ENCODE results near the gene PTPN4.

The PTPN4 gene, protein sequence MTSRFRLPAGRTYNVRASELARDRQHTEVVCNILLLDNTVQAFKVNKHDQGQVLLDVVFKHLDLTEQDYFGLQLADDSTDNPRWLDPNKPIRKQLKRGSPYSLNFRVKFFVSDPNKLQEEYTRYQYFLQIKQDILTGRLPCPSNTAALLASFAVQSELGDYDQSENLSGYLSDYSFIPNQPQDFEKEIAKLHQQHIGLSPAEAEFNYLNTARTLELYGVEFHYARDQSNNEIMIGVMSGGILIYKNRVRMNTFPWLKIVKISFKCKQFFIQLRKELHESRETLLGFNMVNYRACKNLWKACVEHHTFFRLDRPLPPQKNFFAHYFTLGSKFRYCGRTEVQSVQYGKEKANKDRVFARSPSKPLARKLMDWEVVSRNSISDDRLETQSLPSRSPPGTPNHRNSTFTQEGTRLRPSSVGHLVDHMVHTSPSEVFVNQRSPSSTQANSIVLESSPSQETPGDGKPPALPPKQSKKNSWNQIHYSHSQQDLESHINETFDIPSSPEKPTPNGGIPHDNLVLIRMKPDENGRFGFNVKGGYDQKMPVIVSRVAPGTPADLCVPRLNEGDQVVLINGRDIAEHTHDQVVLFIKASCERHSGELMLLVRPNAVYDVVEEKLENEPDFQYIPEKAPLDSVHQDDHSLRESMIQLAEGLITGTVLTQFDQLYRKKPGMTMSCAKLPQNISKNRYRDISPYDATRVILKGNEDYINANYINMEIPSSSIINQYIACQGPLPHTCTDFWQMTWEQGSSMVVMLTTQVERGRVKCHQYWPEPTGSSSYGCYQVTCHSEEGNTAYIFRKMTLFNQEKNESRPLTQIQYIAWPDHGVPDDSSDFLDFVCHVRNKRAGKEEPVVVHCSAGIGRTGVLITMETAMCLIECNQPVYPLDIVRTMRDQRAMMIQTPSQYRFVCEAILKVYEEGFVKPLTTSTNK

DNA sequence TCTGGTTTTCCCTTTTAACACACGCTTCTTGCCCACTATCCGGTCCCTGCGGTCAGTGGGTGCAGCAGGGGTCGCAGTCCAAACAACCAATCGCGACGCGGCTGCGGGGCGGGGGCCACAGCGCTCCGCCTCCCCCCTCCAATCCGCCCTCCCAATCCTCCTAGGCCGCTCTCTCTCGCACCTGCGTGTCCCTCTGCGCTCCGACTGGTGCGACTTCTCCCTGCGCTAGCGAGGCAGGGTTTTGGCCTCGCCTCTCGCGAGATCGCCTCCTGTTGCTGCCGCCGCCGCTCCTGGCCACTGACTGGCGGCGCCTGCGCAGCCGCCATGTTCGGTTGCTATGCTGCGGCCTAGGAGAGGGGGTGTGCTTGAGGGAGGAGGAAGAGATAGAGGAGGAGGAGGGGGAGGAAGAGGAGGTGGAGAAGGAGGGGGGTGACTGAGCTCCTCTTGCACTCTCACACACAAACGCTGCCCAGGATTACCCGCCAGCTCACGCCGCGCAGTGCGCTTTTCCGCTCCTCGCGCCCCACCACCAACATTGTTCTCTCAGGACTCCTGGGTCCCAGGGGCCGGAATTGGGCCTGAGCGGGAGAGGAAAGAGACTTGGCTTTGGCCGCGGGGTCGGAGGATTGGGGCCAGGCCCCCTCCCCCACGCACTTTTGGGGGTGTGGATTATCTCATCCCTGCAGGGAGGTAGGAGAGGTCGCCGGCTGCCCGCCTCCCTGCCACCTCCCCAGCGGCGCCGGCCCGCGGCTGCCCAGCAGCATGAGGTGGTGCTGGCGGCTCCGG is at the start of gene PTPN4:
Gene PTPN4 (plus strand): TSS at position 472 of the 786 bp plus-strand sequence. CDS start 49,932 bp downstream, outside the sequence.
- peak; percentile 85 for DNase-seq

DNA sequence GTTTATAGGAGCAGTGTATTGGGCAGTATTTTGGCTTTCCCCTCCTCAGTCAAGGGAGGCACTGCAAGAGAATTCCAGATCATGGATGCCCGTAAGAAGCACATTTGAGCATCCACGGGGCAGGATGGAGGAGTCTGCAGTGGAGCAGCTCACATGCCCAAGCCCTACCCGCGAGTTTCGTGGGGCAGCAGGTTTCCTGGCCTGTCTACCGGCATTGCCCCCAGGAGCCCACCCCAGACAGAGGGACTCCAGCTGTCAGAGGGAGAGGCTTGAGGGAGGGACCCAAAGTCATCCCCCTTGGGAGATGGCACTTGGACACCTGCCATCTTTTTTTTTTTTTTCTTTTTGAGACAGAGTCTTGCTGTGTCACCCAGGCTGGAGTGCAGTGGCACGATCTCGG is 49.4 kb upstream of the PTPN4 start:
- no peak for DNase-seq

DNA sequence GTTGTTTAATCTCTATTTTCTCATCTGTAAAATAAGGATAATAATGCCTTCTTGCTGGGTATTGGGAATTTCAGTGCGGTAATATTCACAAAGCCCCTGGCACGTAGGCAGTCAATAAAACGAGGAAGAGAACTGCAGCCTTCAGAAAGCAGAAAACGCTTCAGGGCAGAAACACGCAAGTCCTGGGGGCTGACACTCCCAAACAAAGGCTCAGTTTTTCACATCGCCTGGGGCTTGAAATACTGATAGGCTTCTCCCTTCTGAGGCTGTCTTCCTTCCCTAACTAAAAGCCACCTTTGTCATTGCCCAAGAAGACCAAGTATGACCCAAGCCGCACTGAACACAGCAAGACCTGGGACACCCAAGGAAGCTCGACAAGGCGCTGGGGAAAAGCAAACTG is 48.4 kb upstream of the PTPN4 start:
- no peak for DNase-seq

DNA sequence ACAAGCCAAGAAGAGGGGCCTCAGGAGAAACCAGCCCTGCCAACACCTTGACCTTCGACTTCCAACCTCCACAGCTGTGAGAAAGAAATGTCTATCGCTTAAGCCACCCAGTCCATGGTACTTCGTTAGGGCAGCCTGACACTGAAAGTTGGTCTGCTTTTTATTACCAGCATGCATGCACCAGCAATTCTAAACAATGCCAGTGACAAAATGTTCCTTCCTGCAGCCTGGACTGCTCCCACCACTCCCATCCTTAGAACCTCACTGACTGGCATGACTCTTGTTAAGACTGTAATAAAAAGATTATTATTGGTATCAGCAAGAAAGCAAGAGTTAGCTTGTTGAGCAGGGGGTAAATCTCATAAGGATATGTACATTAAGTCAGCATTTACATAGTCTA is 47.2 kb upstream of the PTPN4 start:
- no peak for DNase-seq

DNA sequence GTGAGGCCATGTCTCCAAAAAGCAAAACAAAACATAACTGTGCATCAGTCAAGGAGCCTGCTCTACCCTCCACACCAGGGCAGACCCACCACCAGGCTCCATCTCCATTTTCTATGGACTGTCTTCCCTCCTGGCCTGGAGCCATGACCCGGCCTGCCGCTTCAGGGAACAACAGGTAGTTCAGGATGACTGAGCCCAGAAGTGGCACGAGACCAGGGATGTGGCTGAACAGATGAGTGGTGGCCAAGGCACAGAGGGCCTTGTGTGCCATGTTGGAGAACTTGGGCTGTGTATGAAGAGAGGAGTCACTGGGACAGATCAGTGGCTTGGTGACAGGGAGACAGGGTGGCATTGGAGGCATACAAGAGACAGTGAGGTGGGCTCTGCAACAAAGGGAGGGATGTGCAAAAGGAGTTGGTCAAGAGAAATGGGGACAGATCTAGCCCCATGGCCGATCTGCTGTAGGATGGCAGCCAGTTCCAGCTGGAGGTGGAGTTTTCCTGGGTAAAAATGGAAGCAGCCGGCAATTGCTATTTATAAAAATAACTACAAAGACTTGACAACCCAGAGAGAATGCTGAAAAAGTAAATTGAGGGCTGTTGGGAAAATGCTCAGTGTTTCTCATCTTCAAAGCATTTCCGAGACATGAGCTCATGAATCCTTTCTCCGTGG is 45.8 kb upstream of the PTPN4 start:
- no peak for DNase-seq

DNA sequence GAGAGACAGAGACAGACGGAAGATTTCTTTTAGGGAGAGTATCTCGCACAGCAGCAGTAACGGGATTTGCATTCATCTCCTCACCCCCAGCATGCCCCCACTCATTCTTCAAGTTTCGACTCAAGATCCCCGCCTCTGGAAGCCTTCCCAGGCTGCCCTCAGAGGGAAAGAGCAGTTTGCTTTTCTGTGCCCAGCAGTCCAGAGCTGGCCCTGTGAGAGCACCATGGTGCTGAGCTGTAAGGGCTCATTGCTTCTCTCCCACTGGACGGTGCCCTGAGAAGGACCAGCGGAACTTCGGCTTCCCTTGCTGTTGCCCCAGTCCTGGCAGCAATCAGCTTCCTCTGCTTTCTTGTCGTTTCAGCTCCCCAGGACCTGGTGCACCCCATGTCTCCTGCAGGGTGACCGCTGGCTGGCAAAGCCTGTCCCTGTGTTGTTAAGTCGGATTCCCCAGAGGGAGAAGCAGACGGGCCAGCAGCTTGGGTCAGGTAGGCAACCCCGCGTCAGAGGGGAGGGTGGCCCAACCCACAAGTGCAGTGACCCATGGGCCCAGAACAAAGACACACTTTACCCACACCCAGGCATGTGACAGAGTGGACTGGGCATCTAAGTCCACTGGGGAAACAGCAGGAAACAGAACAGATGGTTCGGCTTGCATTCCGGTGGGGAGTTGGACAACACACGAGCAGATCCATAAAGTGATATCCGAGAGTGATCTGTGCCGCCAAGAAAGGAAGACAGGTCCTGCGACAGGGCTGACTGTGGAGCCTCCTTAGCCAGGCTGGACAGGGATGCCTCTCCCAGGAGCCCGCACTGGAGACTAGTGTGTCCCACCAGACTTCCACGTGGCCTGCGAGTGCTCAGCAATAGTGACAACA is 44.1 kb upstream of the PTPN4 start:
- no peak for DNase-seq

DNA sequence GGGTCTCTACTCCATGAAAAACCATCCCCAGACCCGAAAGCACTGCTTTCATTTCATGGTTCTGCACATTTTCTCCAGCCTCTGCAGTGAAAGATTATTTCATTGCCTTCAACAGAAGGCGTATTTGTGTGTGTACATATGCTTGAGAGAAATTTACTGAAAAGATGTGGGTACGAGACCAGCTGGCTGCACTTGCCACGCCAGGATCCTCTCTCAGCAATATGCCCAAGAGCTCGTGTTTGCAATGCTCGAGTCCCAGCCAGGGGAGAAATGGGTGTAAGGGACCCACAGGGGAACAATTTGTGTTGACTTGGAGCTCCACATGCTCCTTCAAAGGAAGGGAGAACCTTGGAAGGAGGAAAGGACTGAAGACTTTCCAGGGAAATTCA is 43.4 kb upstream of the PTPN4 start:
- no peak for DNase-seq

DNA sequence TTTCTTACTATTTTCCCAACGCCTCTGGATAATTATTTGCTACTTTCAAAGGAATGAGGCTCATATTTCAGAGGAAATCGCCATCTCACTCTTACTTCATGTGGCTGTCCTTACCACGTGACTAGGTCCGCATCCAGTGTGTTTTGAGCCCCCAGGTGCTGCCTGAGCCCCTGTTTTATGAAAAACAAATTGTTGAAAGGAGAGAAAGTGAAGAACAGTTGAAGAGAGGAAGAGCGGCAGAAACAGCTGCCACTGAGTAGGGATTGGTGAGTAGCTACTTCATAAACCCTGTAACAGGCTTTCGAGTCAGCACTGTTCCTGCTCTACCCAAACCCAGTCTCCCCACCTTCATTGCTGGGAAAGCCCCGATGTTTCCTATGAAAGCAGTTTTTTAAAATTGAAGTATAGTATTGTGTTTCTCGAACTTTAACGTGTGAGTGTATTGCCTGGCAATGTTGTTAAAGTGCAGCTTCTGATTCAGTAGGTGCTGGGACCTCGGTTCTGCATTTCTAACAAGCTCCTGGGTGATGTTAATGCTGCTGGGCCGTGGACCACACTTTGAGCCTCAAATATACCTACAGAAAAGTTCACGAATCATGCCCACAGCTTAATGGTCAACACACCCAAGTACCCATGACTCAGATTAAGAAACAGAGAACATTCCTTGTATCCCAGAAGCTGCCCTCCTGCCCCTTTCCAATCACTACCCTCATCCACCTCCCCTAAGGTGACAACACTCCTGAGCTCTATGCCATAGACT is 41.0 kb upstream of the PTPN4 start:
- no peak for DNase-seq

DNA sequence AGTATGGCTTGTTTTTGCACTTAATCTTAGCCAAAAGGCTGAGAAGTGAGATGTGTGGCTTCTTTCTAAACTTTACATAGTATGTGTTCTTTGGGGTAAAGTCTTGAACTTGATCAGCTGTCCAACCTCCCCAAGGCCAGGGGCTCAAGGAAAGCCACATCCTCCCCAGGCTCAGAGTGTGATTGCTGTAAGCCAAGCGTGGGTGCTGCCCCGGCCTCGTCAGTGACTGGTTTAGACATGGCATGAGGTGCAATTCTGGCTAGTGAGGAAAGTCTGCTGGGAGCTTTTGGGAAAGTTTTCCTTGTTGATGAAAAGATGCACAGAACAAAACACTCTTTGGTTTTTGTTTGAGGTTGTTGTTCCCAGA is 40.5 kb upstream of the PTPN4 start:
- no peak for DNase-seq

DNA sequence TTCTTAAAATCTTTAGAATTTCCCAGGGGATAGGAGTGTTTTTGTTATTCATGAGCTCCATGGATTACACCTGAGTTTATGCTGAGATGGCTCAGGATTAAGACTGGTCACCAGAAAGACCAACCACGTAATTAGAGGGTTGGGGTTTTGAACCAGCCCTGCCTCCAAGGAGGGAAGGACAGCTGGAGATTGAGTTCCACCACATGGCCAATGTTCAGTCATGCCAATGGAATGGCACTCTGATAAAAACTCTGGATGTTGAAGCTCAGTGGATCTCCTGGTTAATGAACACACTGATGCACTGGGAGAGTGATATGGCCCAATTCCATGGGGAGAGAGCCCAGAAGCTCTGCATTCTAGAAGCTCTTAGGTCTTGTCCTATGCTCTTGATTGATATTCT is 38.7 kb upstream of the PTPN4 start:
- DNase-seq: no peak

DNA sequence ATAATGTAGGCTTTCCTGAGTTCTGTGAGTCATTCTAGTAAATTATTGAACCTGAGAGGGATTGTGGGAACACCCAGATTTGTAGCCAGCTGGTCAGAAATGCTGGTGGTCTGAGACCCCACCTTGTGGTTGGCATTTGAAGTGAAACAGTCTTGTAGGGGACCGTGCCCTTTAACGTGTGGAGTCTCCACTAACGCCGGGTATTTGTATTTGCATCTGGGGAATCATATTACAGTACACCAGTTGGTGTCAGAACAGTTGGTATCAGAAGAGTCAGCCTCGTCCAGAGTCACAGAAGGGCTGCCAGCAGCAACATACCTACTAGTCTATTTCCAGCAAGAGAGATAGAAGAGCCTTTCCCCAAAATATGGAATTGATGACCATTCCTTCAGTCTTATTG is 38.3 kb upstream of the PTPN4 start:
- DNase-seq: no peak

DNA sequence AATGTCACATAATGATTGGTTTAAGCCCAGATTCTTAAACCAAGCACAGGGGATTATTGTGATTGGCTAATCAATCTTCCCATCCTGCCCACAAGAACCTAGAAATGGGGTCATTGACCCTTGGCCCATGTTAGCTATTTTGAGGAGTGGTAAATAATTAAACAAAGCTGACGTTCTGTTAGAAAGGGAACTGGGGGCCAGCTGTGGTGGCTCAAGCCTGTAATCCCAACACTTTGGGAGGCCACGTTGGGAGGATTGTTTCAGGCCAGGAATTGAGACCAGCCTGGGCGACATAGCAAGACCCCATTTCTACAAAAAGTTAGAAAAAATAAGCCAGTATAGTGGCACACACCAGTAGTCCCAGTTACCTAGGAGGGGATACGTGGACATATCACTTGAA is 37.8 kb upstream of the PTPN4 start:
- no peak for DNase-seq

DNA sequence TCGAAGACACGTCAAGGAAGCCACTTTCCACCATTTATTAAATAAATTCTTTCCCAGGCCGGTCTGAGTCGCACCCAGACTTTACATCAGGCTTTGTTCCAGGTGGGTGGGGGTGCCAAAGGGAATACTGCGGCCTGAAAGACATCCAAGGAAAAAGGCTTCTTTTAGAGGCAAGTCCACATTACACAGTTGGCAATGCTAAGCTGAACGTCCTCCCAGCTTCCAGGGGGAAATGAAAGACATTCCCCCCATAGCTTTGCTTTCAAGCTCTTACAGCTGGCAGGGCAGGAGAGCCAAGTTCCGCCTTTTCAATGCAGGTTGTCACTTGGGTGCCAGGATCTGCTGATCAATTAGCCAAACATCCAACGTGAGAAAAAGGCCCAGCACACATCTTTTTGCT is 36.5 kb upstream of the PTPN4 start:
- DNase-seq: no peak

DNA sequence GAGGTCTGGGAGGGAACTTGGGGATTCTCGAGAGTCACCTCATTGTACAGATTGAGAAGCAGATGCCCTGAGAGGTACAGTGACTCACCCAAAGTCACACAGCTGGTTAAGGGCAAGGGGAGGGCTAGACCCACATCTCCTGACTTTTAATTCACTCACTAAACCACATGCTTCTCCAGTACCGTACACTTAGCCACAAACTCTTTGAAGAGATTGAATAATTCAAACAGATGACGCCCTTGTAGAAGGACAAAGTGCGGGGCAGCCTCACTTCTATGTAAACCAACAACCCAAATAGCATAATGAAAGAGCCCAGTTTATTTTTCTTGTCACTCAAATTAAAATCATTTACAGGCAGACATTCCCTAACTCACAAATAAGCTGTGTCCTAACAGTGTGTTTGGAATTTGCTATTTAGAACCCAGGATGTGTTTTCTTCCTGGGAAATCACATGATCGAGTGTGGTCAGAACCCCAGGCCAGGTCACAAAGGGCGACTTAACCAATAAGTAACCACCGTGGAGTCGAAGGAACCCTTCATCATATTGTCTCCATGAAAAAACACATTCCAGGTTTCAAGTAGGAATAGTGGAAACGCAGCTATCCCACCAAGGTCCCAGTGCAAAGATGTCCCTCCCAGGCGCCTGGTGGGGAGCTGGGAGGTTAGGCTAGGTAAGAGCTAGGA is 35.8 kb upstream of the PTPN4 start:
- DNase-seq: no peak

DNA sequence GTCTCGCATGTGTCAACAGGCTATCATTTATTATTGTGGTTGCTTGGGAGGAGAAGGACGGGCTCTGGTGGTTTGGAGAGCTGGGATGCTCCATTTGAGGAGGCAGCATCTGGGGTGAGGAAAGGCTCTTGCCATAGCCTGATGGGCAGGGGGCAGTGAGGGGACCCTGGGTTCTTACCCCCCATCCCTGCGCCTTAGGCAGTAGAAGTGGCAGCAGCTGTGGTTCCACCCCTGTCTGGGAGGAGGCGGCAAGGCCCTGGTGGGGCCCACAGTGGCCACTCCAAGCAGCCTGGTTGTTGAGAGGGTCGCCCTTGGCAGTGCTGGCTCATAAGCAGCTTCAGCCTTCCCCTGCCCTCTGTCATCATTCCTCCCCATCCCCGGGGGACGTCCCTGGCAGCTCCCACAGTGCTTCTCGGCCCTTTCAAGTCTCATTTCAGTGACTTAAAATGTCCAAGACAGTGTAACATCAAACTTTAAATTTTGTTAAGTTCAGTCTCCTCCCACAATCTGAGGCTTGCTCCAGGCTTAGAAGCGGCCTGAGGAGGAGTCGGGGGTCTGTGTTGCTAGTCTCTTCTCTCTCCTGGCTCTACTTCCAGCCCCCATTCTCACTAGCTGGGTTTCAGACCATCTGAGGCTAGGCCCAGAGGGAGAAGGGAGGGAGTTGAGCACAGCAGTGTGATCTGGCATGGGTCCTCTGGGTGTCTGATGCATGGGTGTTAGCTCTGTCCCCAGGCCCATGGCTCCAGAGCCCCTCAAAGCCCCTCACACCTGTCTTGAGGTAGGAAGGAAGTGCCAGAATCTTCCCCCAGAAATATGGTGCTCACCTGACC is 34.9 kb upstream of the PTPN4 start:
- DNase-seq: no peak

DNA sequence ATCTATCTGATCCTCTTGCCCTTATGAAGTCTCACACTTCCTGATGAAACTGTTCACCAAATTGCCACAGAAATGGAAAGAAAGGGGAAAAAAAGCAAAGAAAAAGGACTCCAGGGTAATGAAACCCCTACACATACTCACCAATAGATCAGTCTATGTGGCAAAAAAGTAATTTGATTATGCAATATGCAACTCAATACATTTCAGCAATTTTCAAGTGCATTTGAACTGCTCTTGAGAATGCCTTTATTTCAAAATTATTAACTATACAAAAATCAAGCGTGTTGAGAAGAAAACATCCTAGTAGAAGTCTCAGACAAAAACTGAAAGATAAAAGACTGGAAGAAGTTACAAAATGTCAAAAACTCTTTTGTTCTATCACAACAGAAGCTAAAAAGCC is 32.2 kb upstream of the PTPN4 start:
- DNase-seq: no peak

DNA sequence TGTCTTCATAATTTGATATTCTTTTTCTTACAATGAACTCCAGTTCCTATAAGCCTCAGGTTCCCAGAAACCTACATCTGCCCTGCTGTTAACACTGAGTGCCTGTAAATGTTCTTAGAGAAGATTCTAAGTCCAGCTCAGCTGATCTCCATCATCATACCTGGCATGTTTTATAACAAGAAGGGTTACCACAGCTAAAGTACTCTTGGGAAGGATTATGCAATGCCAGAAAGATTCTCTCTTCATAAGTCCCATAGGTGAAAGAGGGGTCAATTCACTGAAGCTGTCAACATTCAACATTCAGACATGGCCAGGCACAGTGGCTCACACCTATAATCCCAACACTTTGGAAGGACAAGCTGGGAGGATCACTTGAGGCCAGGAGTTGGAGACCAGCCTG is 31.3 kb upstream of the PTPN4 start:
- DNase-seq: no peak

DNA sequence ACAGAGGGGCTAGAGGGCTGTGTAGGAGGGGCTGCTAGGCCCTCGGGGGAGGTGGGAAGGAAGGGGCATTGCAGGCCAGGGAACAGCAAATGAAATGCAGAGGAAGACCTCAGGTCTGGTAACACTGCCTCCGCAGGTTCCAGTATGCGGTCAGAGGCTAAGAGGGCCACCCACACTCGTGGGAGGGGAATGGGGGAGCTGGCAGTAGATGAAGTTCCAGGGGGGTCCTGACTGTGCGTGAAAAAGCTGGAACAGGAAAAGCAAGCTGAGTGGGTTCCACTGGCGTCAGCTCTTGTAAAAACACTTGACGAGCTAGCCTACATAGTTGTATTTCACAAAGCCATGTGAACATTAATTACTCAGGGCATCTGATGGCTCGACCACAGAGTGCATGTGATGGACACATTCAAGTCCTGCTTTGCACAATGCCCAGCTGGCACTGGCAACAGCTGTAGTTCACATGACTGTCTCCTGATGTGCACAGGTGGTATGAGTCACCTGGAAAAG is 29.0 kb upstream of the PTPN4 start:
- no peak for DNase-seq

DNA sequence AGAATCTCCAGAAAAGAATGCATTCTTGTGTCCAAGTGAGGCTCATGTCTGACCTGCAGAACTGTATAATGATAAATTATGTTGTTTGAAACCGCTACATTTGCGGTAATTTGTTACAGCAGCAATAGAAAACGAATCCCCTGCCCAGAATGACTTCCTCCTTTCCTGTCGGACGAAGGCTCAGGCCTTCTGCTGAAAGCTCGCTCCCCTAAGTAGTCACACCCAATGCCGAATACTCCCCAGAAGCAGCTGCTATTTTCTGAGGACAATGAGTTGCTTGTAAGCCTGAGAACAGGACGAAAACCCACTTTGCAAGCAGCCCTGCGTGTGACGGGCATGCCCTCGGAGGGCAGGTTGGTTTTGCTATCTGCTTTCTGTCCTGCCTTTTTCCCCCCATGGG is 27.7 kb upstream of the PTPN4 start:
- DNase-seq: no peak

Measured in GOT3 (cell line).